ENCODE results near the gene EML4. TPM values are rescaled to one million over a fixed set of nuclear protein-coding genes. Genes with fewer than 3 reads are reported as not detected.
"Not testable (repeated sequence)": the region's sequence is repeated elsewhere in the genome, so short reads cannot be mapped to it uniquely, and the experiment has no call there.

The EML4 gene
- total RNA-seq, 1 experiment from 2014 or later = 38.3 TPM

- Histone ChIP-seq H2AFZ (ENCODE audit: low read length) (no peak overlapping the region), H4K20me1 (ENCODE audit: low read length) (no peaks in the 10 kb centered on the region), H3K27ac (ENCODE audit: low read length) (no peak overlapping the region), H3K9me2 (replicated peaks; ENCODE audit: low read length) (no peaks in the 10 kb centered on the region), H3F3A (ENCODE audit: low read length, unreplicated experiment) (no peaks in the 10 kb centered on the region), H3K27me3 (ENCODE audit: low read length) (no peaks in the 10 kb centered on the region), H3K9me3 (ENCODE audit: low read length) (no peaks in the 10 kb centered on the region), H3K4me2 (ENCODE audit: low read length) (no peak overlapping the region), H3K4me1 (ENCODE audit: insufficient read depth, low read length) (peaks cover 25% of the 10 kb centered on the region), H3K9ac (ENCODE audit: low read length) (no peak overlapping the region), H3K36me3 (ENCODE audit: low read depth, low read length) (no peaks in the 10 kb centered on the region), H3K4me3 (ENCODE audit: low read length) (no peak overlapping the region), H3K79me2 (ENCODE audit: low read length) (no peaks in the 10 kb centered on the region)
- intact Hi-C loops (cut with micrococcal nuclease) = no loop called here
- ChIA-PET CTCF (no interaction called here), POLR2A (ENCODE audit: unreplicated experiment) (no interaction called here)
- no TSS peak for BruUV-seq (replicated peaks)
- ATAC-seq (no peak), DNase-seq (no peak)
- TF ChIP-seq EZH2 (IDR thresholded peaks at IDR 0.05; ENCODE audit: low read length, unreplicated experiment) (no peak), CTCF (conservative IDR thresholded peaks at IDR 0.05; ENCODE audit: low read depth, low read length) (no peak), EZH2phosphoT487 (IDR thresholded peaks at IDR 0.05; ENCODE audit: borderline replicate concordance, low read length) (no peak)
Observed at GRCh38 chr2:42129487-42129852, 39.7 kb upstream of the EML4 start.

- CTCF ChIA-PET = no interaction called here
- ATAC-seq = no peak
- H3K4me1 ChIP-seq (ENCODE audit: insufficient read depth, low read length) = peaks cover 25% of the 10 kb centered on the region
Observed at GRCh38 chr2:42129947-42130346, 39.2 kb upstream of the EML4 start.

GRCh38 chr2:42130858-42131257, 38.3 kb upstream of the EML4 start:
- BruUV-seq (replicated peaks); H3K27me3 ChIP-seq (ENCODE audit: low read length); POLR2A ChIA-PET (ENCODE audit: unreplicated experiment); H3K4me3 ChIP-seq (ENCODE audit: low read length); H3K4me2 ChIP-seq (ENCODE audit: low read length); H3K9me2 ChIP-seq (replicated peaks; ENCODE audit: low read length); CTCF ChIA-PET; H3K9ac ChIP-seq (ENCODE audit: low read length); H3F3A ChIP-seq (ENCODE audit: low read length, unreplicated experiment); intact Hi-C loops (cut with micrococcal nuclease); H3K9me3 ChIP-seq (ENCODE audit: low read length); H3K36me3 ChIP-seq (ENCODE audit: low read depth, low read length); H3K79me2 ChIP-seq (ENCODE audit: low read length); H2AFZ ChIP-seq (ENCODE audit: low read length); H4K20me1 ChIP-seq (ENCODE audit: low read length); ATAC-seq; DNase-seq; H3K27ac ChIP-seq (ENCODE audit: low read length): not testable (repeated sequence)
- peaks cover 31% of the 10 kb centered on the region for H3K4me1 ChIP-seq (ENCODE audit: insufficient read depth, low read length)

More at GRCh38 chr2:42129947-42130346, 39.2 kb upstream of the EML4 start:
- Histone ChIP-seq H4K20me1 (ENCODE audit: low read length) (no peaks in the 10 kb centered on the region), H3K27me3 (ENCODE audit: low read length) (no peaks in the 10 kb centered on the region), H3K9me3 (ENCODE audit: low read length) (no peaks in the 10 kb centered on the region), H2AFZ (ENCODE audit: low read length) (no peak overlapping the region), H3K79me2 (ENCODE audit: low read length) (no peaks in the 10 kb centered on the region), H3K4me2 (ENCODE audit: low read length) (no peak overlapping the region), H3K4me3 (ENCODE audit: low read length) (no peak overlapping the region), H3K36me3 (ENCODE audit: low read depth, low read length) (no peaks in the 10 kb centered on the region), H3K27ac (ENCODE audit: low read length) (no peak overlapping the region), H3K9ac (ENCODE audit: low read length) (no peak overlapping the region), H3K9me2 (replicated peaks; ENCODE audit: low read length) (no peaks in the 10 kb centered on the region), H3F3A (ENCODE audit: low read length, unreplicated experiment) (no peaks in the 10 kb centered on the region)
- intact Hi-C loops (cut with micrococcal nuclease) = no loop called here
- no peak for DNase-seq
- BruUV-seq (replicated peaks) = no TSS peak
- TF ChIP-seq EZH2 (IDR thresholded peaks at IDR 0.05; ENCODE audit: low read length, unreplicated experiment) (no peak), CTCF (conservative IDR thresholded peaks at IDR 0.05; ENCODE audit: low read depth, low read length) (no peak), EZH2phosphoT487 (IDR thresholded peaks at IDR 0.05; ENCODE audit: borderline replicate concordance, low read length) (no peak)
- POLR2A ChIA-PET (ENCODE audit: unreplicated experiment) = no interaction called here
